GM12878 (cell line): ENCODE data around the gene PDE9A. TPM values are rescaled to one million over a fixed set of nuclear protein-coding genes. Genes with fewer than 3 reads are reported as not detected.

ENCODE experiments used
- BMI1 ChIP-seq: fragments of 450-650 bp; IDR thresholded peaks from 2 replicates; pipeline ENCODE4 v1.6.1; 2016; ENCODE audit warnings: mild to moderate bottlenecking, moderate library complexity, borderline replicate concordance
- CBX5 ChIP-seq: sonication (generic); IDR thresholded peaks from 2 replicates; pipeline ENCODE4 v1.6.1; 2016; ENCODE audit warnings: low read depth, moderate library complexity, mild to moderate bottlenecking, inconsistent platforms
- FOXK2 ChIP-seq: fragments of 450-650 bp; IDR thresholded peaks from 2 replicates; pipeline ENCODE4 v1.6.1; 2017; ENCODE audit warnings: mild to moderate bottlenecking, moderate library complexity
- ZBED1 ChIP-seq: IDR thresholded peaks from 2 replicates; pipeline ENCODE4 v1.6.1; 2016; ENCODE audit warnings: borderline replicate concordance
- polyA plus RNA-seq, 11 experiments: library from polyadenylated mRNA; depleted of rRNA in 4 of 11; unstranded in 6 of 11; stranded (reverse) in 5 of 11; fragments of >200 nt; fragmentation: Nextera tagmentation in 4 of 11; fragmentation: Illumina TruSeq in 1 of 11; extraction: Ambion mirVana in 4 of 11; extraction: Trizol in 1 of 11; gene quantifications; 1 replicate in 1 of 11; 2 replicates in 10 of 11; pipeline versions ENCODE4 v1.2.1 to v1.2.3, GENCODE V29; 2011 to 2016; ENCODE audit warnings: inconsistent platforms in 2 of 11, missing spikeins in 2 of 11, low read depth in 1 of 11
- total RNA-seq, 4 experiments: library from RNA; depleted of rRNA in 3 of 4; stranded (reverse); fragments of >200 nt in 3 of 4; fragmentation: Illumina TruSeq in 1 of 4; extraction: Trizol in 1 of 4; gene quantifications; 2 replicates each; pipeline versions ENCODE4 v1.2.1 to v1.2.3, GENCODE V29; 2013 to 2021
- TF ChIP-seq, protein P1 (sequence below): IDR thresholded peaks from 2 replicates; pipeline ENCODE4 v1.6.1; 2012; ENCODE audit warnings: improper control_type of control experiment, low read depth, low read length; ENCODE audit not compliant: insufficient replicate concordance
- TF ChIP-seq, protein P2 (sequence below): fragments of 450-650 bp; IDR thresholded peaks from 2 replicates; pipeline ENCODE4 v1.6.1; 2017; ENCODE audit warnings: antibody characterized with exemption, mild to moderate bottlenecking, moderate library complexity
- TF ChIP-seq, protein P3 (sequence below): fragments of 450-650 bp; formaldehyde crosslinking; IDR thresholded peaks from 2 replicates; pipeline ENCODE4 v1.4.0; 2022; ENCODE audit warnings: mild to moderate bottlenecking, moderate library complexity

PDE9A gene
- total and polyA plus RNA-seq, 10 of the 15 experiments (the other 5 are each of a cell fraction or from before 2014, with no cell fraction given), result 0.08 to 0.45 (median 0.20) TPM; not detected in 1

DNA sequence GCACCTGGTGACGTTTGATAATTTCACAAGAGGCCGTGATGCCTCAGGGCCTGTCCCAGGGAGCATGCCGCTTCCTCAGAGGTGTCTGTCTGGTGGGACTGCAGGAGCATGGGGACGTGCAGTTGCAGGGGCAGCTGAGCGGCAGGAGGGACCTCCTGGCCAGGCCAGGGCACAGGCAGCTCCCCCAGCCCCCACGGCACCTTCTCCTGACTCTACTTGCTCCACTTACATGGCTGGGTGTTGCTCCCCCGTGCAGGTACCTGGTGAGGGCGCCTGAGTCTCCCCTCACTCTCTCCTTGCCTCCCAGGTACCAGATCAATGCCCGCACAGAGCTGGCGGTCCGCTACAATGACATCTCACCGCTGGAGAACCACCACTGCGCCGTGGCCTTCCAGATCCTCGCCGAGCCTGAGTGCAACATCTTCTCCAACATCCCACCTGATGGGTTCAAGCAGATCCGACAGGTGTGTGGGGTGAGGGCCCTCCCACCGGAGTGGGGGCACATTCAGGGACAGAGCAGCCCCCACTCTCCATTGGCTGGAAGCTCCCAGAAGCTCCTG is 108.4 kb downstream of the PDE9A start (continued):
- TF ChIP-seq, protein P1, sequence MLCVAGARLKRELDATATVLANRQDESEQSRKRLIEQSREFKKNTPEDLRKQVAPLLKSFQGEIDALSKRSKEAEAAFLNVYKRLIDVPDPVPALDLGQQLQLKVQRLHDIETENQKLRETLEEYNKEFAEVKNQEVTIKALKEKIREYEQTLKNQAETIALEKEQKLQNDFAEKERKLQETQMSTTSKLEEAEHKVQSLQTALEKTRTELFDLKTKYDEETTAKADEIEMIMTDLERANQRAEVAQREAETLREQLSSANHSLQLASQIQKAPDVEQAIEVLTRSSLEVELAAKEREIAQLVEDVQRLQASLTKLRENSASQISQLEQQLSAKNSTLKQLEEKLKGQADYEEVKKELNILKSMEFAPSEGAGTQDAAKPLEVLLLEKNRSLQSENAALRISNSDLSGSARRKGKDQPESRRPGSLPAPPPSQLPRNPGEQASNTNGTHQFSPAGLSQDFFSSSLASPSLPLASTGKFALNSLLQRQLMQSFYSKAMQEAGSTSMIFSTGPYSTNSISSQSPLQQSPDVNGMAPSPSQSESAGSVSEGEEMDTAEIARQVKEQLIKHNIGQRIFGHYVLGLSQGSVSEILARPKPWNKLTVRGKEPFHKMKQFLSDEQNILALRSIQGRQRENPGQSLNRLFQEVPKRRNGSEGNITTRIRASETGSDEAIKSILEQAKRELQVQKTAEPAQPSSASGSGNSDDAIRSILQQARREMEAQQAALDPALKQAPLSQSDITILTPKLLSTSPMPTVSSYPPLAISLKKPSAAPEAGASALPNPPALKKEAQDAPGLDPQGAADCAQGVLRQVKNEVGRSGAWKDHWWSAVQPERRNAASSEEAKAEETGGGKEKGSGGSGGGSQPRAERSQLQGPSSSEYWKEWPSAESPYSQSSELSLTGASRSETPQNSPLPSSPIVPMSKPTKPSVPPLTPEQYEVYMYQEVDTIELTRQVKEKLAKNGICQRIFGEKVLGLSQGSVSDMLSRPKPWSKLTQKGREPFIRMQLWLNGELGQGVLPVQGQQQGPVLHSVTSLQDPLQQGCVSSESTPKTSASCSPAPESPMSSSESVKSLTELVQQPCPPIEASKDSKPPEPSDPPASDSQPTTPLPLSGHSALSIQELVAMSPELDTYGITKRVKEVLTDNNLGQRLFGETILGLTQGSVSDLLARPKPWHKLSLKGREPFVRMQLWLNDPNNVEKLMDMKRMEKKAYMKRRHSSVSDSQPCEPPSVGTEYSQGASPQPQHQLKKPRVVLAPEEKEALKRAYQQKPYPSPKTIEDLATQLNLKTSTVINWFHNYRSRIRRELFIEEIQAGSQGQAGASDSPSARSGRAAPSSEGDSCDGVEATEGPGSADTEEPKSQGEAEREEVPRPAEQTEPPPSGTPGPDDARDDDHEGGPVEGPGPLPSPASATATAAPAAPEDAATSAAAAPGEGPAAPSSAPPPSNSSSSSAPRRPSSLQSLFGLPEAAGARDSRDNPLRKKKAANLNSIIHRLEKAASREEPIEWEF, result no peak
- TF ChIP-seq CBX5 (no peak), BMI1 (no peak), ZBED1 (no peak), FOXK2 (no peak)
- TF ChIP-seq, protein P2, sequence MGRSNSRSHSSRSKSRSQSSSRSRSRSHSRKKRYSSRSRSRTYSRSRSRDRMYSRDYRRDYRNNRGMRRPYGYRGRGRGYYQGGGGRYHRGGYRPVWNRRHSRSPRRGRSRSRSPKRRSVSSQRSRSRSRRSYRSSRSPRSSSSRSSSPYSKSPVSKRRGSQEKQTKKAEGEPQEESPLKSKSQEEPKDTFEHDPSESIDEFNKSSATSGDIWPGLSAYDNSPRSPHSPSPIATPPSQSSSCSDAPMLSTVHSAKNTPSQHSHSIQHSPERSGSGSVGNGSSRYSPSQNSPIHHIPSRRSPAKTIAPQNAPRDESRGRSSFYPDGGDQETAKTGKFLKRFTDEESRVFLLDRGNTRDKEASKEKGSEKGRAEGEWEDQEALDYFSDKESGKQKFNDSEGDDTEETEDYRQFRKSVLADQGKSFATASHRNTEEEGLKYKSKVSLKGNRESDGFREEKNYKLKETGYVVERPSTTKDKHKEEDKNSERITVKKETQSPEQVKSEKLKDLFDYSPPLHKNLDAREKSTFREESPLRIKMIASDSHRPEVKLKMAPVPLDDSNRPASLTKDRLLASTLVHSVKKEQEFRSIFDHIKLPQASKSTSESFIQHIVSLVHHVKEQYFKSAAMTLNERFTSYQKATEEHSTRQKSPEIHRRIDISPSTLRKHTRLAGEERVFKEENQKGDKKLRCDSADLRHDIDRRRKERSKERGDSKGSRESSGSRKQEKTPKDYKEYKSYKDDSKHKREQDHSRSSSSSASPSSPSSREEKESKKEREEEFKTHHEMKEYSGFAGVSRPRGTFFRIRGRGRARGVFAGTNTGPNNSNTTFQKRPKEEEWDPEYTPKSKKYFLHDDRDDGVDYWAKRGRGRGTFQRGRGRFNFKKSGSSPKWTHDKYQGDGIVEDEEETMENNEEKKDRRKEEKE, result no peak
- TF ChIP-seq, protein P3, sequence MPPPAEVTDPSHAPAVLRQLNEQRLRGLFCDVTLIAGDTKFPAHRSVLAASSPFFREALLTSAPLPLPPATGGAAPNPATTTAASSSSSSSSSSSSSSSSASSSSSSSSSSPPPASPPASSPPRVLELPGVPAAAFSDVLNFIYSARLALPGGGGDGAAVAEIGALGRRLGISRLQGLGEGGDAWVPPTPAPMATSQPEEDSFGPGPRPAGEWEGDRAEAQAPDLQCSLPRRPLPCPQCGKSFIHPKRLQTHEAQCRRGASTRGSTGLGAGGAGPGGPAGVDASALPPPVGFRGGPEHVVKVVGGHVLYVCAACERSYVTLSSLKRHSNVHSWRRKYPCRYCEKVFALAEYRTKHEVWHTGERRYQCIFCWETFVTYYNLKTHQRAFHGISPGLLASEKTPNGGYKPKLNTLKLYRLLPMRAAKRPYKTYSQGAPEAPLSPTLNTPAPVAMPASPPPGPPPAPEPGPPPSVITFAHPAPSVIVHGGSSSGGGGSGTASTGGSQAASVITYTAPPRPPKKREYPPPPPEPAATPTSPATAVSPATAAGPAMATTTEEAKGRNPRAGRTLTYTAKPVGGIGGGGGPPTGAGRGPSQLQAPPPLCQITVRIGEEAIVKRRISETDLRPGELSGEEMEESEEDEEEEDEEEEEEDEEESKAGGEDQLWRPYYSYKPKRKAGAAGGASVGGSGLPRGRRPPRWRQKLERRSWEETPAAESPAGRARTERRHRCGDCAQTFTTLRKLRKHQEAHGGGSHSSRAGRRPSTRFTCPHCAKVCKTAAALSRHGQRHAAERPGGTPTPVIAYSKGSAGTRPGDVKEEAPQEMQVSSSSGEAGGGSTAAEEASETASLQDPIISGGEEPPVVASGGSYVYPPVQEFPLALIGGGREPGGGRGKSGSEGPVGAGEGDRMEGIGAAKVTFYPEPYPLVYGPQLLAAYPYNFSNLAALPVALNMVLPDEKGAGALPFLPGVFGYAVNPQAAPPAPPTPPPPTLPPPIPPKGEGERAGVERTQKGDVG (CRISPR knock-in tag), result no peak
